PFSK-1 (cell line): ENCODE measurements around the gene SORCS3.

Experiments
- FOXP2 ChIP-seq: optimal IDR thresholded peaks from 2 replicates; pipeline ENCODE3; 2011; ENCODE audit warnings: borderline replicate concordance, control low read depth, inconsistent platforms; ENCODE audit not compliant: insufficient read depth; ENCODE audit errors: extremely low read length, extremely low read depth
- POLR2AphosphoS5 ChIP-seq: IDR thresholded peaks from 2 replicates; pipeline ENCODE4 v1.6.1; 2012; ENCODE audit warnings: low read depth, mild to moderate bottlenecking, control low read depth, low read length, moderate library complexity
- SIN3A ChIP-seq: IDR thresholded peaks from 2 replicates; pipeline ENCODE4 v1.6.1; 2012; ENCODE audit warnings: mild to moderate bottlenecking, low read length, moderate library complexity, borderline replicate concordance; ENCODE audit not compliant: insufficient read depth
- TF ChIP-seq, protein P1 (sequence below), 2 experiments: IDR thresholded peaks; 2 replicates each; pipeline versions ENCODE4 v1.6.1 to v1.8.0; 2011 to 2012; ENCODE audit warnings: low read depth in 2 of 2, low read length in 2 of 2, control low read depth in 1 of 2, inconsistent platforms in 1 of 2, mild to moderate bottlenecking in 1 of 2, moderate library complexity in 1 of 2; ENCODE audit not compliant: insufficient read depth in 1 of 2

DNA sequence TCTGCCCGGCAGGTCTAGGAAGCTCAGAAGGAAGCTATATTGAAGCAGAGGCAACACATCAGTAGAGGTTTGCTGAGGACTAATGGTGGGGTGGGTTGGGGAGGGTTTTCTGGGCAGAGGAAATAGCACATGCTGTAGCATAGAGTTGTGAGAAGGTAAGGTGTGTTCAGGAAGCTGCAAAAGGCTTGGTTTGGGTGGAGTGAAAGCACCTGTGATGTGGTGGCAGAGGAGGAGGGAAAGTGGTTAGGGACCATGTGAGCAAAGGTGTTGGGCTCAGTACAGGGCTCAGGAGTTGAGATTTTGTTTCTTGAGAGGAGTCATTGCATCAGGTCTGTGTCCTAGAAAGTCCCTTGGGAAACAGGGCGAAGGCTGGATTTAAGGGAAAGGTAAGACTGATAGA is 294.6 kb downstream of the SORCS3 start:
- TF ChIP-seq, protein P1, sequence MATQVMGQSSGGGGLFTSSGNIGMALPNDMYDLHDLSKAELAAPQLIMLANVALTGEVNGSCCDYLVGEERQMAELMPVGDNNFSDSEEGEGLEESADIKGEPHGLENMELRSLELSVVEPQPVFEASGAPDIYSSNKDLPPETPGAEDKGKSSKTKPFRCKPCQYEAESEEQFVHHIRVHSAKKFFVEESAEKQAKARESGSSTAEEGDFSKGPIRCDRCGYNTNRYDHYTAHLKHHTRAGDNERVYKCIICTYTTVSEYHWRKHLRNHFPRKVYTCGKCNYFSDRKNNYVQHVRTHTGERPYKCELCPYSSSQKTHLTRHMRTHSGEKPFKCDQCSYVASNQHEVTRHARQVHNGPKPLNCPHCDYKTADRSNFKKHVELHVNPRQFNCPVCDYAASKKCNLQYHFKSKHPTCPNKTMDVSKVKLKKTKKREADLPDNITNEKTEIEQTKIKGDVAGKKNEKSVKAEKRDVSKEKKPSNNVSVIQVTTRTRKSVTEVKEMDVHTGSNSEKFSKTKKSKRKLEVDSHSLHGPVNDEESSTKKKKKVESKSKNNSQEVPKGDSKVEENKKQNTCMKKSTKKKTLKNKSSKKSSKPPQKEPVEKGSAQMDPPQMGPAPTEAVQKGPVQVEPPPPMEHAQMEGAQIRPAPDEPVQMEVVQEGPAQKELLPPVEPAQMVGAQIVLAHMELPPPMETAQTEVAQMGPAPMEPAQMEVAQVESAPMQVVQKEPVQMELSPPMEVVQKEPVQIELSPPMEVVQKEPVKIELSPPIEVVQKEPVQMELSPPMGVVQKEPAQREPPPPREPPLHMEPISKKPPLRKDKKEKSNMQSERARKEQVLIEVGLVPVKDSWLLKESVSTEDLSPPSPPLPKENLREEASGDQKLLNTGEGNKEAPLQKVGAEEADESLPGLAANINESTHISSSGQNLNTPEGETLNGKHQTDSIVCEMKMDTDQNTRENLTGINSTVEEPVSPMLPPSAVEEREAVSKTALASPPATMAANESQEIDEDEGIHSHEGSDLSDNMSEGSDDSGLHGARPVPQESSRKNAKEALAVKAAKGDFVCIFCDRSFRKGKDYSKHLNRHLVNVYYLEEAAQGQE (IDR thresholded peaks at IDR 0.05; ENCODE audit: insufficient read depth in 1 of 2, low read depth in 2 of 2, low read length in 2 of 2), result no peak
- TF ChIP-seq POLR2AphosphoS5 (no peak), SIN3A (no peak), FOXP2 (no peak)
